Ammon's horn (tissue), 1 donor: ENCODE measurements around the gene KRTAP10-4.
"Not testable (repeated sequence)": the region's sequence is repeated elsewhere in the genome, so short reads cannot be mapped to it uniquely, and the experiment has no call there.

Experiments
- DNase-seq: peaks from one replicate; pipeline ENCODE4 v3.0.0-alpha.2; 2016; ENCODE audit warnings: low spot score

The KRTAP10-4 gene

GRCh38 chr21:44579056-44579832, 5.7 kb downstream of the KRTAP10-4 start:
- no peak for DNase-seq

GRCh38 chr21:44579833-44580144, 6.3 kb downstream of the KRTAP10-4 start:
- DNase-seq: no peak

GRCh38 chr21:44580231-44580821, 6.8 kb downstream of the KRTAP10-4 start, which contains the start of gene KRTAP10-5:
Gene KRTAP10-5 (minus strand): TSS chr21:44580604. CDS start chr21:44580578, 26 bp downstream.
- DNase-seq: not testable (repeated sequence)

GRCh38 chr21:44581158-44581557, 7.6 kb downstream of the KRTAP10-4 start:
- DNase-seq: no peak

- no peak for DNase-seq
Observed at GRCh38 chr21:44582055-44582454, 8.5 kb downstream of the KRTAP10-4 start.

GRCh38 chr21:44583089-44583799, 9.7 kb downstream of the KRTAP10-4 start:
- no peak for DNase-seq

GRCh38 chr21:44583800-44584147, 10.2 kb downstream of the KRTAP10-4 start:
- no peak for DNase-seq

- no peak for DNase-seq
Observed at GRCh38 chr21:44585892-44586291, 12.4 kb downstream of the KRTAP10-4 start.

- no peak for DNase-seq
Observed at GRCh38 chr21:44589094-44589493, 15.6 kb downstream of the KRTAP10-4 start.

- no peak for DNase-seq
Observed at GRCh38 chr21:44589586-44590305, 16.2 kb downstream of the KRTAP10-4 start.

- DNase-seq: no peak
Observed at GRCh38 chr21:44590311-44590721, 16.8 kb downstream of the KRTAP10-4 start.

- DNase-seq: not testable (repeated sequence)
Observed at GRCh38 chr21:44590897-44591800, 17.6 kb downstream of the KRTAP10-4 start.

- not testable (repeated sequence) for DNase-seq
Observed at GRCh38 chr21:44591801-44592130, 18.2 kb downstream of the KRTAP10-4 start.

- DNase-seq: no peak
Observed at GRCh38 chr21:44592446-44593311, 19.1 kb downstream of the KRTAP10-4 start, which contains the start of gene KRTAP10-6. Gene KRTAP10-6 (minus strand): TSS chr21:44592505. CDS start chr21:44592484, 21 bp downstream.

GRCh38 chr21:44593598-44594405, 20.3 kb downstream of the KRTAP10-4 start:
- DNase-seq: no peak

GRCh38 chr21:44594406-44594916, 20.9 kb downstream of the KRTAP10-4 start:
- no peak for DNase-seq

- no peak for DNase-seq
Observed at GRCh38 chr21:44595524-44595923, 22.0 kb downstream of the KRTAP10-4 start.

GRCh38 chr21:44596068-44596725, 22.7 kb downstream of the KRTAP10-4 start:
- DNase-seq: no peak

- no peak for DNase-seq
Observed at GRCh38 chr21:44598061-44598460, 24.5 kb downstream of the KRTAP10-4 start.
